Measurements from ENCODE around the gene ANGPTL8.

- TF ChIP-seq CTCF (IDR thresholded peaks at IDR 0.05) (no peak), POLR2A (IDR thresholded peaks at IDR 0.05) (no peak)
Measured at GRCh38 chr19:11234486-11235075, 4.8 kb upstream of the ANGPTL8 start.

All from gastroesophageal sphincter (tissue), 3 donors.